HG02642 (cell line): Measurements from ENCODE around the gene SNRPB.

Experiments used
- ATAC-seq: cut with Tn5 transposase; IDR thresholded peaks from one replicate; pipeline ENCODE4 v1.9.1; 2021; ENCODE audit warnings: mild to moderate bottlenecking; ENCODE audit not compliant: unreplicated experiment, poor library complexity

SNRPB gene

GRCh38 chr20:2475850-2476741, 5.5 kb upstream of the SNRPB start:
- ATAC-seq, result no peak

GRCh38 chr20:2473516-2473915, 2.9 kb upstream of the SNRPB start:
- no peak for ATAC-seq

DNA sequence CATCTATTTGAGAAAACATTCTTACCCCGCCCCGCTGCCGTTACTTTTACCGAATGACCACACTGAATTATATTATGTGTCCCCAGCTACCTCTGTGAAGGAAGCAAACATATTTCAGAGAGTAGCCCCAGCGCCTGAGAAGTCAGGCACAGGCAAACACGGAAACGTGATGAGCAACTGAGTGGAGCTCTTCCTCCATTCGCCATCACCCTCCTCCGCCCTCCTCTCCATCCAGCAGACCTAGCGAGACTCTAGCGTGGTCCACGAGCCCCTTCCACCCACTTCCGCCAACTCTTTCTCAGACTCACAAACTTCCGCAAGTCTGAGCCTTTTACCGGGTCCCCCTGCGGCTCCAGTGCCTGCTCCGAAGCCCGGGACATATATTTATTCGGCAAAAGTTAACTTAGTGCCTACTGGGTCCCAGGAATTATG, 582 bp downstream of the SNRPB start:
- ATAC-seq, result peak; percentile 34

GRCh38 chr20:2468581-2469407, 1.8 kb downstream of the SNRPB start:
- ATAC-seq, result no peak

GRCh38 chr20:2467412-2467811, 3.2 kb downstream of the SNRPB start:
- no peak for ATAC-seq

DNA sequence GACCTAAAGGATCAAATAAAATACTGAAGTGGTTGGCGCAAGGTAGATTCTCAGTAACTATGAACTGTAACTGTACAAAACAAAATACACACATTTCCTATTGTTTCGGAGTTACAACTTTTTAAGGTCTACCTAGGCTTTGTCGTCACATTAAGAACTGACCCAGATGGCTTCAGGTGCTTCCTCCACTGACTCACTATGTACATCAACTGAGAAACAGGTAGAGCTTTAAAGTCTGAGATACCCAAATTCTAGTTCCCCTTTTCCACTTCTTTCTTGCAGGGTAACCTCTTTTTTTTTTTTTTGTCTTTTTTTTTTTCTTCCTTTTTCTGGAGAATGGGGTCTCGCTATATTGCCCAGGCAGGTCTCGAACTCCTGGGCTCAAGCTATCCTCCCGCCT, 5.5 kb downstream of the SNRPB start:
- no peak for ATAC-seq

DNA sequence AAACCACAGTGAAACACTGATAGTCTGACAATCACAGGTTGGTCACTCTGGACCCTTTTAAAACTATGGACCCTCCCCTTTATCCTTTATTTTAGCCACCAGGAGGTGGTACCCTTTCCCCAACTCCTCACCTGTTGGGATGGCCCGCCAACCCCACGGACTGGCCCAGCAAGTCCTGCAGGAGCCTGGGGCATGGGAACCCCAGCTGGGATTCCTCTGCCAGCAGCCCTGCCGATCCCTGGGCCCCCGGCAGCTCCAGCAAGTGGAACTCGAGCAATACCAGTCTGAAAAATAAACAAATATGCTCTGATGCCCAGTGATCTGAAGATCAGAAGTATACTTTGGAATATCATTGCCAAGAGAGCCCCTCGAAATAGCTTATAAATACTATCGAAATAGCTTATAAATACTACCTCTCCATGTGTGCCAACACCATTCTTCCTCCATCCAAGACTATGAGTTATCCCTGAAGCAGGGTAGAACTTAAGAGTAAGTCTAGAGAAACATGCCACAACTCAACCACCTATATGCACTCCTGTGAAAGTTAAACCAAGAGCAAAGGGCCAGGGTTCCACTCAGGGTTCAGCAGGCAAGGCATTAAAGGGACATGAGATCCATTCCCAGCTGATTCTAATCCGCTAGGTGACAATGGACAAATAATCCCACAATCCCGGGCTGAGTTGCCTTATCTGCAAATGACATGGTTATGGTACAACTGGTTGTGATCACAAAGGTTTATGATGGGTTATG, 6.8 kb downstream of the SNRPB start:
- no peak for ATAC-seq

DNA sequence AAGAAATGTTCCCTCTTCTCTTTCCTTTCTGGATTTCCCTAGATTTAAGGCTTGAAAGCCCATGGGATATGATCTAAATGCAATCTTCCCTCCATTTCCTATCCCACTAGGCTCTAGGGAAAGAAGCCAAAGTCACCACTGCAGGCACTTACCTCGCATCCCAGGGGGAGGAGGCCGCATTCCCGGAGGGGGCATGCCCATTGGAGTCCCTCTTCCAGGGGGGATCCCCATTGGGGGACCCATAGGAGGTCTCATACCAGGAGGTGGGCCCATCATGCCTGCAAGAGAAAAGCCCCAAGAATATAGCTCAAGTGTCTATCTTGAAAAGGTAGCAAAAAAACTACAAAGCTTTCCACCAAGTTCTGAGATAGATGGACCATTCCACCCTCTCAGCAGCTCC, 8.1 kb downstream of the SNRPB start:
- no peak for ATAC-seq

GRCh38 chr20:2460752-2461424, 9.7 kb downstream of the SNRPB start:
- ATAC-seq, result no peak

- no peak for ATAC-seq
Measured at GRCh38 chr20:2459981-2460751, 10.4 kb downstream of the SNRPB start.

GRCh38 chr20:2458919-2459499, 11.6 kb downstream of the SNRPB start:
- ATAC-seq, result no peak

GRCh38 chr20:2455771-2456497, 14.7 kb downstream of the SNRPB start:
- ATAC-seq, result no peak

DNA sequence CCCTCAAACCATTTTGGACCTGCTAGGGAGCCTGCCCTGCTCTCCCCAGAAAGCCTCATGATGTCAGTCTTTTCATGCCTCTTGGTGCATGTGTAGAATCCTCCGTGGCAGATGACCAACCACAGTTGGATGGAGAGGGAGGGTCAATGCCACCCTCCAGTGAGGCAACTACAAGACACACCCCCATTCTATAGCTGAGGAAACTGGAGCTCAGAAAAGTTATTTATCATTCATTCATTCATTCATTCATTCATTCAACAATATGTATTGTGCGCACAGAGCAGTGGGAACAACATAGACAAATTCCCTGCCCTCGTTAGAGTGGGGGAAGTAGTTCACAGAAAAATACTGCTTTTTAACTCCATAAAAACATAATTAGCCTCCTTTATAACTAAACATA, 16.8 kb downstream of the SNRPB start:
- ATAC-seq, result no peak

DNA sequence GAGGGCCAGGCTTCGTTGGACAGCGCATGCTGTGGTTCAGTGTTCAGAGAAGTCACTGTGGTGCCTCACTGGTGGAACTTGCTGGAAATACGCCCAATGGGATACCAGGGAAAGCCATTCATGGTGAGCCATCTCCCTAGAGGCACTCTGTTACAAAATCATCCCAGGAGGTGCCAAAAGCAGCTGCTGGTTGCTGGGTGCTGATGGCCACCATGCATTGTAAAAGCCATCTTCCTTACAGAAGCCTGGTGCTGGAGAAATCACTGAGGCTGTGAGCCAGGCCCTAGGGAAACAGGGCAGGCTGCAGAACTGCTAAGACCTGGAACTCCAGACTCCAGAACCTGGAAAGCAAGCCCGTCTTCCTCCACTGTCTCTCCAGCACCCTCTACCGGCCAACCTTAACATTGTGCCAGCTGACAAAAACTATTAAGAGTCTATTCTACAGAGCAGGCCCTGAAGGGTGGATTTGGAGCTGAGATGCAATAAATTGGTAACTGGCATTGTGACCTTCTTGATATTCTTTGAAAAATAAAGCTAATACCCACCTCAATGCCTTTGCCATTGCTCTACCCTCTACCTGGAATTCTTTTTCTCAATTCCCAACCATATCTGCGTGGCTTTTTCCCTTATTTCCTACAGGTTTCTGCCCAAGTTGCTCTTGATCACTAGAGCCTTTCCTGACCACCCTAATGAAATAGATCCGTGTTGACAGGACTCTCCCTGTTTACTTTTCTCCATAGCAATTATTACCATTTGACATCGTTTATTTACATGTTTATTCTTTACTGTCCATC, 18.5 kb downstream of the SNRPB start:
- no peak for ATAC-seq

GRCh38 chr20:2451422-2451821, 19.2 kb downstream of the SNRPB start:
- no peak for ATAC-seq

- no peak for ATAC-seq
Measured at GRCh38 chr20:2449386-2449785, 21.2 kb downstream of the SNRPB start.

GRCh38 chr20:2446845-2447244, 23.7 kb downstream of the SNRPB start:
- ATAC-seq, result no peak

DNA sequence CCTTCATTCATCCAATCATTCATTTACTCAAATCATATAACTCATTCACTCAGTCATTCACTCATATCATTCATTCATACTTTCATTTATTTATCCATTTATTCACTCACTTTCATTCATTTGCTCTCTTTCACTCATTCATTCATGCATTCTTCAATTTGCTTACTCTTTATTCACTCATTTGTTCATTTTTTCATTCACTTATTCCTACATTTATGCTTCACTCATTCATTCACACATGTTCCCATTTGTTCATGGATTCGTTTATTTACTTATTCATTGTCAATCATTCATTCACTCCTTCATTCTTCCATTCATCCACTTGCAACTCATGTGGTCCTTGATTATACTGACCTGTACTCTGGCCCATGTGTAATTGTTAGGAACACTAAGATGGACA, 39.4 kb downstream of the SNRPB start:
- ATAC-seq, result no peak
